NCI-H1694 (cell line): ENCODE data around the gene GRIK4.
A peak's percentile ranks its signal among the peaks of the same experiment; 100 is the strongest.

Source experiments
- DNase-seq: peaks from one replicate; lab custom pipeline; 2025; lab: John Stamatoyannopoulos, UW

The GRIK4 gene

DNA sequence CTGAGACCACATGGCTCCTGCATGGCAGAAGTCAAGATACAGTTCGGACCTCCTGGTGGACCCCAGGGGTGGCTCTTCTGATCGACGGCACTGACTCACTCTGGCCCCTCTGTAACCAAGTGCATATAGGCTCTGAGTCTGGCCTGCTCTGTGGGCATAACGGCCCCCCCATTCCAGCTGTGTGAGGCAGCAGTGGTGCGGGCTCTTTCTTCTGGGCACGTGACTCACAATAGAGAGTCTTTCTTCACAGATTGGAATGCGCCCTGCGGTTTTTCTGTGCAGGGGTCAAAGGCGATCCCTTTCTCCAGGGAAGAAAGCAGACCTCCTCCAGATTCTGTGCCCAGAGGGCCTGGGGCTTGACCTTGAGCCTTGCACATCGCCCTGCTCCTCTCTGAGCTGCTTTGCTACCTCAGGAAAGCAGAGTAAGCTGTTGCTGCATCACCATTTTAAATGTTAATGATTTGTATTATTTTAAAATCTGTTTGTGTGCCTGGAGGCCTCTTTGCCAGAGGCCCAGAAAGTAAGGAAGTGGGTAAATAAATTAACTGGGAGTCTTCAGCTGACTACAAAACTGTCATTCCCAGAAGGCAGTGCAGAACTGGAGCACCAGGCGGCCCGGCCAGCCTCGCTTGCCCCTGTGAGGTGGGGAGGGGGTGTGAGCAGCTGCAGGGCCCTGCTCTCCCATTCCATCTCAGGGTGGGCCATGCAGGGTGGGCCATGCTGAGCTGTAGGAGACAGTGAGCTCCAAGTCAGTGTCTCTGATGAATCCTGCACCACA, 199.0 kb downstream of the GRIK4 start:
- DNase-seq, result no peak

DNA sequence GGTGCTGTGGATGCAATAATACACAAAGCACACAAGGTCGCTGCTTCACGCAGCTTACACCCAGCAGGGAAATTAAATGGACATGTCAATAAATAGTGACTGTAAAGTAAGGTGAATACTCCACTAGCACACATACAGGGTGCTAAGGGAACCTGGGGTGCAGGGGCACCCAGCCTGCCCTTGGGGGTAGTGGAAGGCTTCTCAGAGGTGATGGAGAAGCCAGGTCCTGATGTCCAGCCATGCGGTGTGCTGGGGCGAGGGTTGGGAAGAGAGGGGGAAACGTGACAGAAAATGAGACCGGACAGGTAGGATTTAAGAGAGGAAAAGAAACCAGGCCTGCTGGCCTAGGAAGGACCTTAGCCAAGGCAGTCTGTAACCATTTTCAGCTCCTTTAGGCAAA, 200.5 kb downstream of the GRIK4 start:
- DNase-seq, result no peak

- DNase-seq, result no peak
Observed at GRCh38 chr11:120712881-120713280, 201.3 kb downstream of the GRIK4 start.

DNA sequence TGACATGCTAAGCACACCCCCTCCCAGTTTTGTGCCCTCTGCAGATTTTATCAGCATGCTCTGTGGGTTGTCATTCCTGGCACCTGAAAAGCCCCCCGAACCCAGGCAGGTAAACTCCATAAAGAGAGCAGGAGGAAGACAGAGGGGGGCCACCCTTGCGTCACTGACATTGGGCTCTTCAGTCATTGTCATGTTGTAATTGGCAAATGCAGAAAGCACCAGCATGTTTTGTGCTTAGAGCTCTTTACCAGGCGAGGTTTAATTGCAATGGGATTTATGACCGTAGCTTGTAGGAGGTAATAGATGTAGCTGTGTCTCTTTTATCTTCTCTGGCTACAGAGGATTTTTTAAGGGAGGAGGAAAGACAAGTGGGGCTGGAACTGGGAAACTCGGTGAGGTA, 201.7 kb downstream of the GRIK4 start:
- DNase-seq, result no peak

- no peak for DNase-seq
Observed at GRCh38 chr11:120714438-120714837, 202.9 kb downstream of the GRIK4 start.

DNA sequence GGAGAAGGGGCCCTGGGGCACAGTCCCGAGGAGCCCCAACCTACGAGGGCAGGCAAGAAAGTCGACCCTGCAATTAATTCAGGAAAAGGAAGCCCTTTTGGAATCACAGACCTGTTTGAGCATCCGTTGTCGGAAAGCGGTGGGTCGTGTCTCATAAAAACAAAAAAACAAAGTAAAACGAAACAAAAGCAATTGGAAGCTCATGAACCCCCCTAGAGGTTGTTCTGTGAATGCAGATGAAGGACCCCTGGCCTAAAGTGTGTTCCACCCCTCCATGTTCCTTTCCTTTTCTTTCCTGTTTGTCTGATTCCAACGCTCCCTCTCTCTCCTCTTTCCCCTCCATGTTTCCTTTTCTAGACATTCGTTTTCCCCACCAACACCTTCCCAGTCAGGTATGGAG, 203.7 kb downstream of the GRIK4 start:
- no peak for DNase-seq

- DNase-seq, result no peak
Observed at GRCh38 chr11:120717042-120717441, 205.5 kb downstream of the GRIK4 start.

GRCh38 chr11:120717623-120718022, 206.1 kb downstream of the GRIK4 start:
- DNase-seq, result no peak

DNA sequence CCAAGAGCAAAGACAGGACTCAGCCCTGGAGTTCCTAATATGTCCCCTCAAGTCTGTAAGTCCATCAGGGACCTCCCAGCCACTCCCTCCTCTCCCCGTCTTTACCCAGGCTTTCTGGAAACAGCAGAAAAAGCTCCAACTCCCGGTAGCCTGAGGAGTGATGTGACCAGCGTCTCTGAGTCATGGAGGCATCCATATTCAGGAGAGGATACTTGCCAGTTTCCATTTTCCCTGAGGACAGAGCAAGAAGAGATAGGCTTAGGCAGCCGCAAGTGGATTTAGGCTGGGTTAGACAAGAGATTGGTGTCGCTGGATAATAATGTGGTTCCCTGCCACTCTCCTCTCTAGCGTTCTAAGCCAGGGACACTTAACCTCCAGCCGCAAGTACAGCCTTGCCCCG, 206.6 kb downstream of the GRIK4 start:
- DNase-seq, result no peak

DNA sequence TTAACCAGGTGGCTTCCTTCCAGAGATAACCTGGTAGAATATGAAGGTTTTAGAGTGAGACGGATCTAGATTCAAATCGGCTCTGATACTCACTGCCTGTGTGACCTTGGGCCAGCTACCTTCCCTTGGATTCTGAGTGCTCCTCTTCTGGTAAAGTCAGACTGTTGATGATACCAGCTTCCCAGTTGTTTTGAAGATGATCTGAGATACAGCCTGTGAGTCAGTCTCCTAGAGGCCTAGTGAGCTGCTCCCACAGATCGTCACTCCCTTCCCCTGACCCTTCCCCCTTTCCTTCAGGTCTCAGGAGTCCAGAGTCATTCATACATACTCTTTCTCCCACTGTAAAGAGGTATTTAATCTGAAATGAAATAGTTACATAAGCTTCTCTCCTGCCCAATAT, 207.8 kb downstream of the GRIK4 start:
- no peak for DNase-seq

GRCh38 chr11:120720760-120721159, 209.2 kb downstream of the GRIK4 start:
- no peak for DNase-seq

- no peak for DNase-seq
Observed at GRCh38 chr11:120722524-120722923, 211.0 kb downstream of the GRIK4 start.

GRCh38 chr11:120723751-120724150, 212.2 kb downstream of the GRIK4 start:
- no peak for DNase-seq

DNA sequence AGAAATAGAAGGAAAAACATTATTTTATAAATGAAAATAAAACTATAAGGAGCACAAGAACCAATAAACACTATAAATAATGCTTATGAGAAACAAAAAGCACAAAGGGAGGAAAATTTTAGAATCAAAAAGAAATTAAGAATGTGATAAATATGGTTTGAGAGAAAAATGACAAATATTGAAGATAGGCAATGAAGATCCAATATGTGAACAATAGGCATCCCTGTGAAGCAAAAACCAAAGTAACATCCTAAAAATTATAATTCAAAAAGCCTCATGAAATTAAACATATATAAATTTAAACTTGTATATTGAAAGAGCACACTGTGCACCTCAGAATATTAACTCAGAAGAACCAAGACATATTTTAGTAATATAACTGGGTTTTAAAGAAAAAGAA, 216.2 kb downstream of the GRIK4 start:
- DNase-seq, result no peak

DNA sequence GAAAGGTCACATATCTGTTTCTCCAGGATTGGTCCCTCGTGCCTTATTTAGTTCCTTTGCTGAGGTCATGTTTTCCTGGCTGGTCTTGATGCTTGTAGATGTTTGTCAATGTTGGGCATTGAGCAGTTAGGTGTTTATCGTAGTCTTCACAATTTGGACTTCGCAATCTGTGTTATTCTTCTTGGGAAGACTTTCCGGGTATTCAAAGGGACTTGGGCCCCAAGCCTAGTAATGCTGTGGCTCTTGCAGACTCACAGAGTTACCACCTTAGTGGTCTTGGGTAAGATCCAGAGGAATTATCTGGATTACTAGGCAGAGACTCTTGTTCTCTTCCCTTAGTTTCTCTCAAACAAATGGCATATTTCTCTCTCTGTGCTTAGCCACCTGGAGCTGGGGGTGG, 223.5 kb downstream of the GRIK4 start:
- DNase-seq, result no peak

- no peak for DNase-seq
Observed at GRCh38 chr11:120738516-120739046, 227.0 kb downstream of the GRIK4 start.

DNA sequence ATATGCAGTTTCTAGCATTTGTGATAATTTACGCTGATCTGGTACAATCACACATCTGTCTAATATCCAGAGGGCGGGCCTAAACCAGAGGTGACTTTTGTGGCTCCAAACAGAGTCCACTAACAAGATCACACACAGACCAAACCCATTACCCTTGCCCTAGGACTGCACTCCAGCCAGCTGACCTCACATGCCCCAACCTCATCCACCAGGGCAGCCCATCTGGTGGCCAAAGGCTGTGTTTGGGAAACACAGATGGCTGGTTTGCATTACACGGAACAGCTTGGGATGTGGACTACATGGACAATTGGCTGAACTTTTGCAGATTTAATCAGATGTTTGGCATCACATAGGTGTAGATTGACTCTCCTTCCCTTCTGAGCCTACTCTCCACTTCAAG, 228.2 kb downstream of the GRIK4 start:
- no peak for DNase-seq

DNA sequence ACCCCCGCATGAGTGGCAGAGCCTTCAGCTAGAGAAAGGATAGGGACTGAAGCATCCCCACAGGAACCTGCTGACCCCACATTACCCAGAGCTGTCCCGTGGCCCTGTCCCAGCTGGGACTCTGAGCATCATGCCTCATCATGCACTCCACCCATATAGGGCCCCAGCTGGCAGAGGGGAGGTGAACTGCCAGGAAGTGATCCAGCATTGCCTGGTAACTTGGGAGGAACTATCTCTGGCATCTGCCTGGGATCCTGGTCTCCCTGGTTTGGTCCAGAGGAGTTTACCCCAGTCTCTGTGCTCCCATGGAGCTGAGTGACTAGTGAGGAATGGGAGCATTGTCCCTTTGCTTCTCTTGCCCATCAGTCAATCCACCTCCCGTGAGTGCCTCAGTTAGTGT, 228.8 kb downstream of the GRIK4 start:
- no peak for DNase-seq

- no peak for DNase-seq
Observed at GRCh38 chr11:120744016-120744994, 232.8 kb downstream of the GRIK4 start.

GRCh38 chr11:120746376-120746775, 234.8 kb downstream of the GRIK4 start:
- no peak for DNase-seq

DNA sequence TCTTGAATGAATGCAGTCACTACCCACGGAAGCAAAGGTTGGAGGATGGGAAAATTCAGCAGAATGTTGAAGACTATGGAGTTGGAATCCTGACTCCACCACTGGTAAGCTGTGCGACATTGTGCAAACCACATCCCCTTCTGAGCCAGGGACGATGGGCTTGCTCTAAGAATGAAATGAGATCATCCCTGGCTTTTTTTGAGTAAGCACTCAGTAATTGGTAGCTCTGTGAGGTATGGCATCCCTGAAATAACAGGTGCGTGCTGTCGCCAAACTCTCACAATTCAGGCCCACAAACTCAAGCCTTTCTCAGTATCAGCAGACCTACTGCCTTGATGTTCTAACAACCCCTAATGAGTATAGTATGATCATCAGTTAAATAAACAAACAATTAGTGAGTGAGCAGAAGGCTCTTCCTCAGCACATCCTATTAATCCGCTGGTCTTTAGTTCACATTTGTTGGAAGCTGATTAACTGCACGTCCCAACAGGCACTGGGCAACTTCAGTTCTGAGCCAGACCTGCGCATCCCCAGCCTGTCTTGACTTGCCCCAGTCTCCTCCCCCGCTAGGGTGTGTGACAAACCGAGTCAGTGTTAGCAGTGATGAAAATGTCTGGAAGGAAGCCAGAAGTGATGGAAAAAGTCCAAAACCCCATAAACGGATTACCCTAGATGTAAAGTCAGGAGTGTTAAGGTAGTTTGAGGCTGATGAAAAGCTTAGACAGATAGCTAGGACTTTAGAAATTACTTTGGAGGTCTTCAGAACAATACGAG, 235.5 kb downstream of the GRIK4 start:
- DNase-seq, result peak; percentile 88
